DOHH2 (cell line): Measurements from ENCODE around the gene MED17.

Source experiments
- CTCF ChIP-seq: fragments of 200-600 bp; sonication (generic); IDR thresholded peaks from one replicate; pipeline ENCODE4 v1.5.1; 2014; ENCODE audit warnings: antibody characterized with exemption, mild to moderate bottlenecking, low read depth, low read length; ENCODE audit not compliant: poor library complexity, severe bottlenecking
- EZH2phosphoT487 ChIP-seq: fragments of 200-600 bp; sonication (generic); IDR thresholded peaks from 2 replicates; pipeline ENCODE4 v1.6.1; 2017; ENCODE audit warnings: borderline replicate concordance, mild to moderate bottlenecking, antibody characterized with exemption, low read length, moderate library complexity, mixed read lengths

DNA sequence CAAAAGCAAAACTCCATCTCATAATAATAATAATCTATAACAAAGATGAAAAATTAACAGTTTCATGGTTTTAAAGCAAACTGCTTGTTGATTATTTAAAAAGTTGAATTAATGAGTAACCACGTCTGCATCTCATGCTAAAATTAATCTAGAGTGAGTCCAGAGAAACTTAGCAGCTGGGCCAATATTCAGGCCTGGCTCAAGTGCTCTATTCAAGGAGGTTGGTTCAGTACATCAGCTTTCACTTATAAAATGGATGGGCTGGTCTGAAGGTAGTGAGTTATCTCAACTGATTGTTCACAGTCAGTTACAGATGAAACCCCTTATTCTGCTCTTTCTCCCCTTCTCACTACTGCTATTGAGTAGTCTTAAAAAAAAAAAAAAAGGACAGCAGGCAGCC, 43.3 kb downstream of the MED17 start:
- TF ChIP-seq CTCF (no peak), EZH2phosphoT487 (no peak)
